22Rv1 (cell line): ENCODE measurements around the gene ATF4.

Experiments used
- ZFX ChIP-seq: fragments of 450-650 bp; IDR thresholded peaks from 2 replicates; pipeline ENCODE4 v1.6.1; 2017; ENCODE audit warnings: antibody characterized with exemption, borderline replicate concordance
- TF ChIP-seq, protein P1 (sequence below): fragments of 450-650 bp; IDR thresholded peaks from 2 replicates; pipeline ENCODE4 v1.5.1; 2017; ENCODE audit warnings: mild to moderate bottlenecking

DNA sequence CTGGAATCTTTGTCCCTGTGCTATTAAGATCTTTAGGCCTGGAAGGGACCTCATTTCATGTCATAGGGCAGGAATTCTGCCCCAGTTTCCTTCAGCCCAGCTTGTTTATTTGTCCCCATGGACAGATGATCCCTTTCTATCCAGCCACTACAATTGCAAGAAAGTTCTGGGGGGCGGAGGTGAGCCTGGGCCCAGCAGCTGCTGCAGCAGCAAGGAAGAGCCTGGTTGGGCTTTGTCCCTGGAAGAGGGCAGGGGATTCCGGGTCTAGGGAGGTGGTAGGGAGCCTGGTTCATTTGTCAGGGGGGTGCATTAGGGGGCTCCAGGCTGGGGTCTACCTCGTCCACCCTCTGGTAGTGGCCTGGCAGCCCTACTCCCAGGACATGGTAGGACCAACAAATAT lies 33.8 kb downstream of the ATF4 start:
- TF ChIP-seq, protein P1, sequence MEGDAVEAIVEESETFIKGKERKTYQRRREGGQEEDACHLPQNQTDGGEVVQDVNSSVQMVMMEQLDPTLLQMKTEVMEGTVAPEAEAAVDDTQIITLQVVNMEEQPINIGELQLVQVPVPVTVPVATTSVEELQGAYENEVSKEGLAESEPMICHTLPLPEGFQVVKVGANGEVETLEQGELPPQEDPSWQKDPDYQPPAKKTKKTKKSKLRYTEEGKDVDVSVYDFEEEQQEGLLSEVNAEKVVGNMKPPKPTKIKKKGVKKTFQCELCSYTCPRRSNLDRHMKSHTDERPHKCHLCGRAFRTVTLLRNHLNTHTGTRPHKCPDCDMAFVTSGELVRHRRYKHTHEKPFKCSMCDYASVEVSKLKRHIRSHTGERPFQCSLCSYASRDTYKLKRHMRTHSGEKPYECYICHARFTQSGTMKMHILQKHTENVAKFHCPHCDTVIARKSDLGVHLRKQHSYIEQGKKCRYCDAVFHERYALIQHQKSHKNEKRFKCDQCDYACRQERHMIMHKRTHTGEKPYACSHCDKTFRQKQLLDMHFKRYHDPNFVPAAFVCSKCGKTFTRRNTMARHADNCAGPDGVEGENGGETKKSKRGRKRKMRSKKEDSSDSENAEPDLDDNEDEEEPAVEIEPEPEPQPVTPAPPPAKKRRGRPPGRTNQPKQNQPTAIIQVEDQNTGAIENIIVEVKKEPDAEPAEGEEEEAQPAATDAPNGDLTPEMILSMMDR, result no peak
- no peak for TF ChIP-seq ZFX
